Measurements from ENCODE around the gene CNTN1. TPM values are rescaled to one million over a fixed set of nuclear protein-coding genes. Genes with fewer than 3 reads are reported as not detected.

The CNTN1 gene
- total RNA-seq, 1 experiment from 2014 or later = not detected

GRCh38 chr12:40988355-40988754 is 296.1 kb downstream of the CNTN1 start:
- Mint-ChIP-seq H3K9me3 (ENCODE audit: unreplicated experiment) (no peaks in the 10 kb centered on the region), H3K27me3 (ENCODE audit: insufficient read depth, unreplicated experiment) (peaks cover 59% of the 10 kb centered on the region), H3K36me3 (ENCODE audit: insufficient read depth, unreplicated experiment) (no peaks in the 10 kb centered on the region), H3K27ac (ENCODE audit: low read depth, unreplicated experiment) (no peak overlapping the region), H3K4me1 (ENCODE audit: insufficient read depth, unreplicated experiment) (no peaks in the 10 kb centered on the region), H3K4me3 (ENCODE audit: unreplicated experiment) (no peak overlapping the region)
- POLR2A ChIA-PET = no interaction called here
- BruUV-seq (replicated peaks) = no TSS peak
- no peak for DNase-seq (ENCODE audit: unreplicated experiment)
- no peak for TF ChIP-seq CTCF (IDR thresholded peaks at IDR 0.05; ENCODE audit: unreplicated experiment)
- intact Hi-C loops (cut with micrococcal nuclease) = no loop called here
- CTCF ChIA-PET = no interaction called here

- no peak for TF ChIP-seq CTCF (IDR thresholded peaks at IDR 0.05; ENCODE audit: unreplicated experiment)
- intact Hi-C loops (cut with micrococcal nuclease) = no loop called here
- no peaks in the 10 kb centered on the region for H3K9me3 Mint-ChIP-seq (ENCODE audit: unreplicated experiment)
- peaks cover 59% of the 10 kb centered on the region for H3K27me3 Mint-ChIP-seq (ENCODE audit: insufficient read depth, unreplicated experiment)
- ChIA-PET CTCF (no interaction called here), POLR2A (no interaction called here)
- BruUV-seq (replicated peaks) = no TSS peak
- no peaks in the 10 kb centered on the region for H3K4me1 Mint-ChIP-seq (ENCODE audit: insufficient read depth, unreplicated experiment)
- no peak overlapping the region for H3K27ac Mint-ChIP-seq (ENCODE audit: low read depth, unreplicated experiment)
- H3K36me3 Mint-ChIP-seq (ENCODE audit: insufficient read depth, unreplicated experiment) = no peaks in the 10 kb centered on the region
- no peak overlapping the region for H3K4me3 Mint-ChIP-seq (ENCODE audit: unreplicated experiment)
- no peak for DNase-seq (ENCODE audit: unreplicated experiment)
Measured at GRCh38 chr12:40988824-40989223, 296.6 kb downstream of the CNTN1 start.

- H3K27ac Mint-ChIP-seq (ENCODE audit: low read depth, unreplicated experiment) = no peak overlapping the region
- no peaks in the 10 kb centered on the region for H3K9me3 Mint-ChIP-seq (ENCODE audit: unreplicated experiment)
- ChIA-PET POLR2A (no interaction called here), CTCF (no interaction called here)
- H3K27me3 Mint-ChIP-seq (ENCODE audit: insufficient read depth, unreplicated experiment) = peaks cover 59% of the 10 kb centered on the region
- intact Hi-C loops (cut with micrococcal nuclease) = no loop called here
- no TSS peak for BruUV-seq (replicated peaks)
- H3K4me1 Mint-ChIP-seq (ENCODE audit: insufficient read depth, unreplicated experiment) = no peaks in the 10 kb centered on the region
- H3K36me3 Mint-ChIP-seq (ENCODE audit: insufficient read depth, unreplicated experiment) = no peaks in the 10 kb centered on the region
- TF ChIP-seq CTCF (IDR thresholded peaks at IDR 0.05; ENCODE audit: unreplicated experiment) = no peak
- DNase-seq (ENCODE audit: unreplicated experiment) = no peak
- no peak overlapping the region for H3K4me3 Mint-ChIP-seq (ENCODE audit: unreplicated experiment)
Measured at GRCh38 chr12:40989785-40990184, 297.5 kb downstream of the CNTN1 start.

- no peak for TF ChIP-seq CTCF (IDR thresholded peaks at IDR 0.05; ENCODE audit: unreplicated experiment)
- Mint-ChIP-seq H3K9me3 (ENCODE audit: unreplicated experiment) (no peaks in the 10 kb centered on the region), H3K4me3 (ENCODE audit: unreplicated experiment) (no peak overlapping the region), H3K4me1 (ENCODE audit: insufficient read depth, unreplicated experiment) (no peaks in the 10 kb centered on the region), H3K27ac (ENCODE audit: low read depth, unreplicated experiment) (no peak overlapping the region), H3K27me3 (ENCODE audit: insufficient read depth, unreplicated experiment) (peaks cover 37% of the 10 kb centered on the region), H3K36me3 (ENCODE audit: insufficient read depth, unreplicated experiment) (no peaks in the 10 kb centered on the region)
- intact Hi-C loops (cut with micrococcal nuclease) = no loop called here
- ChIA-PET CTCF (no interaction called here), POLR2A (no interaction called here)
- DNase-seq (ENCODE audit: unreplicated experiment) = no peak
- no TSS peak for BruUV-seq (replicated peaks)
Measured at GRCh38 chr12:40992158-40992557, 299.9 kb downstream of the CNTN1 start.
